Measurements from ENCODE around the gene KRT23.

Gene KRT23

DNA sequence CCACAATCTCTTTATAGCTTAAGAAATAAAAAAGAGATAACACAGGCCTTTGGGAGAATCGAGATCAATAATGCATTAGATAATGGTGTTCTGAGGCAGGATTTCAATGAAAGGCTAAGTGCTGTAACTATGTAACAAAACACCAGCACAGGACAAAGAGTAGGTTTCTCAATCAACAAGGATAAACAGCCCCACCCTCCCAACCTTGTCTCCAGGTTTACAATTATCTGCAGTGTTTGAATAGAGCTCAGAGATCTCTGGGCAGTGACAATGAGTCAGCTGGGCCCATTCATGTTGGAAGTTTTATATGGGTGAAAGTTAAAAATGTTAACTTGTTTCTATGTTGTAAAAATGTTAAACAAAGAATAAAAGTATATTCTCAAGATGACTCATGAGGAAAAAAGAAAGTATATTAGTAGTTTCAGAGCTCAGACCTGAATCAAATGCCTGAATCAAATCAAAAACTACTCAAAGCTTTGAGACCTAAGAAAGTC, 35.4 kb downstream of the KRT23 start:
- TF ChIP-seq, protein P1, sequence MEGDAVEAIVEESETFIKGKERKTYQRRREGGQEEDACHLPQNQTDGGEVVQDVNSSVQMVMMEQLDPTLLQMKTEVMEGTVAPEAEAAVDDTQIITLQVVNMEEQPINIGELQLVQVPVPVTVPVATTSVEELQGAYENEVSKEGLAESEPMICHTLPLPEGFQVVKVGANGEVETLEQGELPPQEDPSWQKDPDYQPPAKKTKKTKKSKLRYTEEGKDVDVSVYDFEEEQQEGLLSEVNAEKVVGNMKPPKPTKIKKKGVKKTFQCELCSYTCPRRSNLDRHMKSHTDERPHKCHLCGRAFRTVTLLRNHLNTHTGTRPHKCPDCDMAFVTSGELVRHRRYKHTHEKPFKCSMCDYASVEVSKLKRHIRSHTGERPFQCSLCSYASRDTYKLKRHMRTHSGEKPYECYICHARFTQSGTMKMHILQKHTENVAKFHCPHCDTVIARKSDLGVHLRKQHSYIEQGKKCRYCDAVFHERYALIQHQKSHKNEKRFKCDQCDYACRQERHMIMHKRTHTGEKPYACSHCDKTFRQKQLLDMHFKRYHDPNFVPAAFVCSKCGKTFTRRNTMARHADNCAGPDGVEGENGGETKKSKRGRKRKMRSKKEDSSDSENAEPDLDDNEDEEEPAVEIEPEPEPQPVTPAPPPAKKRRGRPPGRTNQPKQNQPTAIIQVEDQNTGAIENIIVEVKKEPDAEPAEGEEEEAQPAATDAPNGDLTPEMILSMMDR (IDR thresholded peaks at IDR 0.05; ENCODE audit: control extremely low read depth, extremely low read depth, low read depth, missing control alignments): no peak
- ChIA-PET POLR2A (no interaction called here), CTCF (interaction anchor here (0.8 to 2.2 kb wide), 4 partner anchors 9 to 746 kb away, joined by 3 to 9 read pairs (median 5); no protein-coding TSS in a partner anchor)
- no peak for DNase-seq (ENCODE audit: extremely low spot score)

DNA sequence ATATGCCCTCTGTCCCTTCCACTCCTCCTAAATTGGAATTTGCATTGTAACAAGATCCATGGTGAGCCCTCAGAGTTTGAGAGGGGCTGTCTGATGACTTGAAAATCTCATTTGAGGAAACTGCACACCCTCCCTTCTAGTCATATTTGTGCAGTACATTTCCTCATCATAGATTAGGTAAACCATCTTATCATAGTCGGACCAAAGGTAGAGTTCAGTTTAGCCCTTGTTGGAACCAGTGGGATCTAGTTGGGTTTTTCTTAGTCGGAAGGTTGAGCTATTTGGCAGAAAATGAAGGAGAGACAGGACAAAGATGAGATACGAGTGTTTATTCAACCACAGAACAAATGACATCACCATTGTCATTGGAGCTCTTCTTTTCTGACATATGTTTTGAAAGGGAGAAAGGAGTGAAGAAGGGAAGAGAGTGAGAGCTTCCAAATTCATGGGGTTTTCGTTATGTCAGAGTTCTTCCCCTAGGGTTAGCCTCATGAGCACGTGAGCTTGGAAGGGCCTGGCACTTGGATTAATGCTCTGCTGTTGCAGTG, 36.6 kb downstream of the KRT23 start:
- no peak for DNase-seq (ENCODE audit: extremely low spot score)
- POLR2A ChIA-PET: no interaction called here
- TF ChIP-seq, protein P1 (IDR thresholded peaks at IDR 0.05; ENCODE audit: control extremely low read depth, extremely low read depth, low read depth, missing control alignments): no peak
- CTCF ChIA-PET: interaction anchor here (1.5 to 2.5 kb wide), 4 partner anchors 8 to 762 kb away, joined by 3 to 9 read pairs (median 8); no protein-coding TSS in a partner anchor

DNA sequence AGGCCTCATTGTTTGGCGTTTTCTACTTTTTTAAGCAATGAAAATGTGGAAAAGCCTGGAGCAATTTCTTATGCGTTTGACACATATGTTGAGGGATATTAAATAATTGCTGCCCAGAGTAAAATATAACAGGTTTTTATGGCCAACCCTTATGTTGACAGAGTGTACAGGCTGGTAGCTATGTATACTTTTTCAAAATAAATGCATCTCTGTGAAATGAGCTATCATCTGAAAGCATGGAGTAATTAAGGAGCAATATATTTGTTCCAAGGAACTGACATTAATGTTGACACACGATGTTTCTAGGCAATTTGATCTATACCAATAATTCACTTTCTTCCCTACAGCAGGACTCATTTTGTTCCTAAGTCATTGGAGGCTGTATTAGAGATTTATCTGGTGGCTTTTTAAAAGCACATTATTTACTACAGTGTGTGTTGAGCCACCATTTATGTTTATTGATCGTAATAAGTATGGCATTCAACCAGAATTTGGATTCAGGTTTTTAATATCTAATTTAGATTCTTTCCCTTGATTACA, 40.5 kb downstream of the KRT23 start:
- no peak for DNase-seq (ENCODE audit: extremely low spot score)
- ChIA-PET CTCF (interaction anchor here (1.2 to 1.7 kb wide), 2 partner anchors 11 to 752 kb away, joined by 3 to 4 read pairs; no protein-coding TSS in a partner anchor), POLR2A (no interaction called here)
- TF ChIP-seq, protein P1 (IDR thresholded peaks at IDR 0.05; ENCODE audit: control extremely low read depth, extremely low read depth, low read depth, missing control alignments): no peak

DNA sequence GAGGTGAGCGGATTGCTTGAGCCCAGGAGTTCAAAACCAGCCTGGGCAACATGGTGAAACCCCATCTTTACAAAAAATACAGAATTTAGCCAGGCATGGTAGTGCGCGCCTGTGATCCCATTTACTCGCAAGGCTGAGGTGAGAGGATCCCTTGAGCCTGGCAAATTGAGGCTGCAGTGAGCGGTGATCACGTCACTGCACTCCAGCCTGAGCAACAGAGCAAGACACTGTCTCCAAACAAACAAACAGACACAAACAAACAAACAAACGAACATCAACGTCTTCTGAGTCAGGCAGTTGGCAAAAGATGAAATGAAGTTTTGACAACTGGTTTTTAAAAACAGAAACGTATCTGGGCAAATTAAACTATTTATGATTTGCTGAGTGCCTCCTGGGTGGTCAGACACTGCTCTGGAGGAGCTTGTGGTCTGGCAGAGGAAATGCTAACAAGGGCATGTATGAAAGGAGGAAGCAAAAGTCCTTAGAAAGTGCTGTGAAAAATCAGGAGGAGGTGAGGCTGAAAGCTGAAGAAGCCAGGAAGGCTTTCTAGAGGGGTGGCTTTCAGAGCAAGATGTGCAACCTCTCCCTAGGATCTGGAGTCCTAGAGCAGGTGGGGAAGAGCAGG, 42.2 kb downstream of the KRT23 start:
- TF ChIP-seq, protein P1 (IDR thresholded peaks at IDR 0.05; ENCODE audit: control extremely low read depth, extremely low read depth, low read depth, missing control alignments): no peak
- POLR2A ChIA-PET: no interaction called here
- CTCF ChIA-PET: interaction anchor here (1.3 to 2.3 kb wide), 2 partner anchors 14 to 24 kb away, joined by 3 to 8 read pairs; no protein-coding TSS in a partner anchor
- DNase-seq (ENCODE audit: extremely low spot score): no peak

DNA sequence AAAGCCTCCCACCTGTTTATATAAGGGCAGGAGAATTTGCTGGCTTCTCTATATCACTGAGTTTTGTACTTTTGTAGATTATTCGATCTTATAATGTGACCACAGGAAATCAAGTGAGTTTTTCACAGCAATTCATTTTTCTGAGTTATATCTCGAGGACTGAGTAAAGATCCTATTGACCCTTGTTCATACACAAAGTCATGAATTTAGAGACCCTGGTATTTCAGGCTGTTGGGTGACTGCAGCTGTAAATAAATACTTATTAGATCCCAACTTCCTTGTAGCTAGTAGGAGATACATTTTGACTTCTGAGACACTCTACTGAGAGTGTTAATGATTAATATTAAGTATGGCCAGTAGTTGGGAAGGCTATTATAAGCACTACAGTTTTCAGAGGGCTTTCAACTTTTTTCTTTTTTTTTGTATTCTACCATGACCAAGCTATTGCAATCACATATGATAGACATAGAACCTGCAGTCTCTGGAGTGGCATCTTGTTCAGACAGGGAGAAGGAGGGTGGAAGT, 49.2 kb downstream of the KRT23 start:
- ChIA-PET CTCF (no interaction called here), POLR2A (no interaction called here)
- DNase-seq (ENCODE audit: extremely low spot score): no peak
- TF ChIP-seq, protein P1 (IDR thresholded peaks at IDR 0.05; ENCODE audit: control extremely low read depth, extremely low read depth, low read depth, missing control alignments): no peak

DNA sequence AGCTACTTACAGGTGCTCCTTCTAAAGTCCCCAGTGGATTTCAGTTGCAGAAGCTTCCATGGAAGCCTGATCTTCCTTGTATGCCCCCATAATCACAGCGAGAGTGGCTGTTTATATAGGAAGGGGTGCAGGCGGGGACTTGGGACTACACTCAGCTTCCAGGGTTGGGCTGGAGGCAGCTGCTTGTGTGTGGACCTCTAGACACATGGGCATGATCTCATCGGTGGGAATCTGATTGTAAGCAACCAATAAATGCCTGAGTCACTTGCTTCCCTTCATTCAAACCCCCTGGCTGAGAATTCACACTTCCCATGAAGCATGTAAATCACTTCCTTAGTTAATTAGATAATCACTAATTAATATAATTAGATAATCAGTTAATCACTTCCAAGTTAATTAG, 51.4 kb downstream of the KRT23 start:
- TF ChIP-seq, protein P1 (IDR thresholded peaks at IDR 0.05; ENCODE audit: control extremely low read depth, extremely low read depth, low read depth, missing control alignments): no peak
- ChIA-PET CTCF (interaction anchor here (1.0 to 1.1 kb wide), 2 partner anchors 662 to 763 kb away, joined by 3 to 5 read pairs; no protein-coding TSS in a partner anchor), POLR2A (no interaction called here)
- DNase-seq (ENCODE audit: extremely low spot score): no peak
